ENCODE results near the gene NDUFS2. TPM values are rescaled to one million over a fixed set of nuclear protein-coding genes. Genes with fewer than 3 reads are reported as not detected.

NDUFS2 gene
- total and polyA plus RNA-seq, 10 of the 15 experiments (the other 5 are each of a cell fraction or from before 2014, with no cell fraction given), result 66.5 to 215 (median 148) TPM

- TF ChIP-seq, protein P1, sequence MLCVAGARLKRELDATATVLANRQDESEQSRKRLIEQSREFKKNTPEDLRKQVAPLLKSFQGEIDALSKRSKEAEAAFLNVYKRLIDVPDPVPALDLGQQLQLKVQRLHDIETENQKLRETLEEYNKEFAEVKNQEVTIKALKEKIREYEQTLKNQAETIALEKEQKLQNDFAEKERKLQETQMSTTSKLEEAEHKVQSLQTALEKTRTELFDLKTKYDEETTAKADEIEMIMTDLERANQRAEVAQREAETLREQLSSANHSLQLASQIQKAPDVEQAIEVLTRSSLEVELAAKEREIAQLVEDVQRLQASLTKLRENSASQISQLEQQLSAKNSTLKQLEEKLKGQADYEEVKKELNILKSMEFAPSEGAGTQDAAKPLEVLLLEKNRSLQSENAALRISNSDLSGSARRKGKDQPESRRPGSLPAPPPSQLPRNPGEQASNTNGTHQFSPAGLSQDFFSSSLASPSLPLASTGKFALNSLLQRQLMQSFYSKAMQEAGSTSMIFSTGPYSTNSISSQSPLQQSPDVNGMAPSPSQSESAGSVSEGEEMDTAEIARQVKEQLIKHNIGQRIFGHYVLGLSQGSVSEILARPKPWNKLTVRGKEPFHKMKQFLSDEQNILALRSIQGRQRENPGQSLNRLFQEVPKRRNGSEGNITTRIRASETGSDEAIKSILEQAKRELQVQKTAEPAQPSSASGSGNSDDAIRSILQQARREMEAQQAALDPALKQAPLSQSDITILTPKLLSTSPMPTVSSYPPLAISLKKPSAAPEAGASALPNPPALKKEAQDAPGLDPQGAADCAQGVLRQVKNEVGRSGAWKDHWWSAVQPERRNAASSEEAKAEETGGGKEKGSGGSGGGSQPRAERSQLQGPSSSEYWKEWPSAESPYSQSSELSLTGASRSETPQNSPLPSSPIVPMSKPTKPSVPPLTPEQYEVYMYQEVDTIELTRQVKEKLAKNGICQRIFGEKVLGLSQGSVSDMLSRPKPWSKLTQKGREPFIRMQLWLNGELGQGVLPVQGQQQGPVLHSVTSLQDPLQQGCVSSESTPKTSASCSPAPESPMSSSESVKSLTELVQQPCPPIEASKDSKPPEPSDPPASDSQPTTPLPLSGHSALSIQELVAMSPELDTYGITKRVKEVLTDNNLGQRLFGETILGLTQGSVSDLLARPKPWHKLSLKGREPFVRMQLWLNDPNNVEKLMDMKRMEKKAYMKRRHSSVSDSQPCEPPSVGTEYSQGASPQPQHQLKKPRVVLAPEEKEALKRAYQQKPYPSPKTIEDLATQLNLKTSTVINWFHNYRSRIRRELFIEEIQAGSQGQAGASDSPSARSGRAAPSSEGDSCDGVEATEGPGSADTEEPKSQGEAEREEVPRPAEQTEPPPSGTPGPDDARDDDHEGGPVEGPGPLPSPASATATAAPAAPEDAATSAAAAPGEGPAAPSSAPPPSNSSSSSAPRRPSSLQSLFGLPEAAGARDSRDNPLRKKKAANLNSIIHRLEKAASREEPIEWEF (IDR thresholded peaks at IDR 0.05; ENCODE audit: insufficient replicate concordance, low read depth, low read length), result no peak
- TF ChIP-seq SIX5 (IDR thresholded peaks at IDR 0.05; ENCODE audit: low read depth, low read length, severe bottlenecking) (no peak), SRF (IDR thresholded peaks at IDR 0.05; ENCODE audit: low read depth in 2 of 2, low read length in 2 of 2) (no peak)
Observed at GRCh38 chr1:161174911-161175310, 27.3 kb upstream of the NDUFS2 start (continued).

DNA sequence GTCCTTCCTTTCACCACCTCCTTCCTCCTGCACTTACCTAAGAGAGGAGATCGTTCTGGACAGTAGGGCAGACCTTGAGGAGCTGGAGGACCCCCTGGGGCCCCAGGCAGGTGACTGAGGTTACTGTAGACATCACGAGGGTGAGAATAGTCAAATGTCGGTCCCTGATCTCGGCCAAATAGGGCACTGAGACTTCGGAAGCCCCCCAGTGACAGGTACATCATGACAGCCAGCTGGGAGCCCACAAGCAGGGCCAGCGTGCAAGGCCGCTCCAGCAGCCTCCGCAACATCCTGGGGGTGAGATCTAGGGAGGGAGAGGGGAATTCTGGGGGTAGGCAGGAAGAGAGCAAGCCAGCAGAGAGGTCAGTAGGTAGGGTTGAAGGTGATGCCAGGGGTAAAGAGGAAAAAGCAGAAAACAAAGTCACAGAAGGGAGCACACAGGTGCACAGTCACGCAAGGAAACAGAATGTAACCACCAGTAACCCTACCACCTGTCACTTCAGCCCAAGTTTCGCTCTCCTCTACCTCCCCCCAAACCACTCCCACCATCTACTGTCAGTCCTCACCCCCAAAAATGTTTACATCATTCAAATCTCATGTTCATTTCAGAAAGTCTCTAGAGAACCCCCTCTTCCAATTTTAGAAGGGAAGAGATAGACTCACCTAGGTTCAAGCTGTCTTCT, 26.3 kb upstream of the NDUFS2 start:
- Histone ChIP-seq H3K79me2 (ENCODE audit: control insufficient read depth, insufficient read depth, low read length) (peaks cover 23% of the 10 kb centered on the region), H2AFZ (ENCODE audit: control insufficient read depth, low read depth, low read length) (no peak overlapping the region), H3K4me3 (peak overlapping the region; percentile 90), H3K27ac (ENCODE audit: control insufficient read depth, insufficient read depth) (peak overlapping the region; percentile 87), H3K9ac (ENCODE audit: control insufficient read depth, insufficient read depth, low read length) (peak overlapping the region; percentile 69), H4K20me1 (ENCODE audit: control insufficient read depth, insufficient read depth) (no peaks in the 10 kb centered on the region), H3K9me3 (replicated peaks; ENCODE audit: control insufficient read depth, insufficient read depth, low read length) (no peaks in the 10 kb centered on the region), H3K4me2 (ENCODE audit: control insufficient read depth, insufficient read depth) (peak overlapping the region; percentile 87), H3K27me3 (replicated peaks in 1 of 2; ENCODE audit: control insufficient read depth in 2 of 2, insufficient read depth in 2 of 2, low read length in 1 of 2) (no peaks in the 10 kb centered on the region), H3K4me1 (ENCODE audit: control insufficient read depth, insufficient read depth, low read length) (peaks cover 23% of the 10 kb centered on the region), H3K36me3 (ENCODE audit: control insufficient read depth in 2 of 2, insufficient read depth in 2 of 2, low read length in 1 of 2) (peaks cover 12 to 30% of the 10 kb centered on the region in 2 experiments)
- WGBS (ENCODE audit: insufficient coverage, insufficient replicate concordance, low lambda C conversion rate, missing lambda C conversion rate), result 72% methylated on average over 10 of the region's 10 CpGs
- ChIA-PET SMC1A (ENCODE audit: uncharacterized antibody, unreplicated experiment) (interaction anchor here (1.1 to 1.9 kb wide), 4 partner anchors 10 to 209 kb away, joined by 3 to 10 read pairs (median 4); partner anchors contain the start of gene PPOX), RAD21 (ENCODE audit: unreplicated experiment) (interaction anchor here (0.8 to 2.9 kb wide), 3 partner anchors 10 to 50 kb away, joined by 3 to 21 read pairs (median 10); partner anchors contain the start of genes NDUFS2, PPOX and TOMM40L), CTCF (interaction anchor here (1.0 to 3.7 kb wide), 5 partner anchors 10 to 207 kb away, joined by 3 to 44 read pairs (median 8); partner anchors contain the start of genes PPOX and TOMM40L), POLR2A (interaction anchor here (1.0 to 1.9 kb wide), 4 partner anchors 10 to 27 kb away, joined by 3 to 14 read pairs (median 8); partner anchors contain the start of genes NDUFS2 and PPOX)
- in situ Hi-C loops (cut with MboI) (no loop called here), intact Hi-C loops (cut with micrococcal nuclease; ENCODE audit: unreplicated experiment) (no loop called here)
- no peak for DNase-seq (ENCODE audit: low read depth, low spot score)
- ATAC-seq, result peak; percentile 40
- BruUV-seq (replicated peaks), result no TSS peak
- peak; percentile 59 for FAIRE-seq
- peak; percentile 77 for TF ChIP-seq TCF12 (IDR thresholded peaks at IDR 0.05; ENCODE audit: low read depth, low read length)
- TF ChIP-seq PAX5 (IDR thresholded peaks at IDR 0.05; ENCODE audit: borderline replicate concordance, low read depth, low read length), result 0 out of 2 replicates have a peak, but pooled peaks have one; percentile 22
- TF ChIP-seq, protein P2, sequence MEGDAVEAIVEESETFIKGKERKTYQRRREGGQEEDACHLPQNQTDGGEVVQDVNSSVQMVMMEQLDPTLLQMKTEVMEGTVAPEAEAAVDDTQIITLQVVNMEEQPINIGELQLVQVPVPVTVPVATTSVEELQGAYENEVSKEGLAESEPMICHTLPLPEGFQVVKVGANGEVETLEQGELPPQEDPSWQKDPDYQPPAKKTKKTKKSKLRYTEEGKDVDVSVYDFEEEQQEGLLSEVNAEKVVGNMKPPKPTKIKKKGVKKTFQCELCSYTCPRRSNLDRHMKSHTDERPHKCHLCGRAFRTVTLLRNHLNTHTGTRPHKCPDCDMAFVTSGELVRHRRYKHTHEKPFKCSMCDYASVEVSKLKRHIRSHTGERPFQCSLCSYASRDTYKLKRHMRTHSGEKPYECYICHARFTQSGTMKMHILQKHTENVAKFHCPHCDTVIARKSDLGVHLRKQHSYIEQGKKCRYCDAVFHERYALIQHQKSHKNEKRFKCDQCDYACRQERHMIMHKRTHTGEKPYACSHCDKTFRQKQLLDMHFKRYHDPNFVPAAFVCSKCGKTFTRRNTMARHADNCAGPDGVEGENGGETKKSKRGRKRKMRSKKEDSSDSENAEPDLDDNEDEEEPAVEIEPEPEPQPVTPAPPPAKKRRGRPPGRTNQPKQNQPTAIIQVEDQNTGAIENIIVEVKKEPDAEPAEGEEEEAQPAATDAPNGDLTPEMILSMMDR (IDR thresholded peaks at IDR 0.05 in 2 of 3, conservative IDR thresholded peaks at IDR 0.05 in 1 of 3; ENCODE audit: control insufficient read depth in 2 of 3, extremely low read depth in 1 of 3, insufficient read depth in 1 of 3, low read depth in 3 of 3, low read length in 3 of 3), result no peak
- TF ChIP-seq TCF3 (IDR thresholded peaks at IDR 0.05; ENCODE audit: borderline replicate concordance, insufficient read depth, low read depth, low read length), result peak; percentile 73; the same call in 1 of the 2 replicates
- TF ChIP-seq HDGF (IDR thresholded peaks at IDR 0.05), result 0 out of 2 replicates have a peak, but pooled peaks have one; percentile 28
- peak; percentile 36; the same call in 1 of the 2 replicates for TF ChIP-seq EED (IDR thresholded peaks at IDR 0.05; ENCODE audit: low read depth)
- TF ChIP-seq BCL11A (IDR thresholded peaks at IDR 0.05; ENCODE audit: low read depth, low read length), result 0 out of 2 replicates have a peak, but pooled peaks have one; percentile 6
- TF ChIP-seq PKNOX1 (IDR thresholded peaks at IDR 0.05), result peak; percentile 38
- TF ChIP-seq RUNX3 (IDR thresholded peaks at IDR 0.05; ENCODE audit: low read length), result peak; percentile 57; the same call in 1 of the 2 replicates
